ENCODE data around the gene WDR90. TPM values are rescaled to one million over a fixed set of nuclear protein-coding genes. Genes with fewer than 3 reads are reported as not detected.

The WDR90 gene
- total and polyA plus RNA-seq, 2 experiments from 2014 or later = 26.5 to 32.3 TPM

DNA sequence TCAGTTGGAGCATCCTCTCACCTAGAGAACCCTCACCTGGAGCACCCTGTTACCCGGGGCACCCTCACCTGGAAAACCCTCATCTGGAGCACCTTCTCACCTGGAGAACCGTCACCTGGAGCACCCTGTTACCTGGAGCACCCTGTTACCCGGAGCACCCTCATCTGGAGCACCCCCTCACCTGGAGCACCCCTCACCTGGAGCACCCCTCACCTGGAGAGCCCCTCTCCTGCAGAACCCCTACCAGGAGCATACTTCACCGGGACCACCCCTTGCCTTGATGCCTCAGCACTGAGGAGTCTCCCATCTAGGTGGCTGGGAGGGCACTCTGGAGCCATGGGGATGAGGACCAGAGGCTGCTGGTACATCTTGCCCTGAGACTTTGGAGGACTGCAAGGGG is 59.8 kb downstream of the WDR90 start:
- H3K36me3 ChIP-seq = no peaks in the 10 kb centered on the region
- TF ChIP-seq, protein P1, sequence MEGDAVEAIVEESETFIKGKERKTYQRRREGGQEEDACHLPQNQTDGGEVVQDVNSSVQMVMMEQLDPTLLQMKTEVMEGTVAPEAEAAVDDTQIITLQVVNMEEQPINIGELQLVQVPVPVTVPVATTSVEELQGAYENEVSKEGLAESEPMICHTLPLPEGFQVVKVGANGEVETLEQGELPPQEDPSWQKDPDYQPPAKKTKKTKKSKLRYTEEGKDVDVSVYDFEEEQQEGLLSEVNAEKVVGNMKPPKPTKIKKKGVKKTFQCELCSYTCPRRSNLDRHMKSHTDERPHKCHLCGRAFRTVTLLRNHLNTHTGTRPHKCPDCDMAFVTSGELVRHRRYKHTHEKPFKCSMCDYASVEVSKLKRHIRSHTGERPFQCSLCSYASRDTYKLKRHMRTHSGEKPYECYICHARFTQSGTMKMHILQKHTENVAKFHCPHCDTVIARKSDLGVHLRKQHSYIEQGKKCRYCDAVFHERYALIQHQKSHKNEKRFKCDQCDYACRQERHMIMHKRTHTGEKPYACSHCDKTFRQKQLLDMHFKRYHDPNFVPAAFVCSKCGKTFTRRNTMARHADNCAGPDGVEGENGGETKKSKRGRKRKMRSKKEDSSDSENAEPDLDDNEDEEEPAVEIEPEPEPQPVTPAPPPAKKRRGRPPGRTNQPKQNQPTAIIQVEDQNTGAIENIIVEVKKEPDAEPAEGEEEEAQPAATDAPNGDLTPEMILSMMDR (IDR thresholded peaks at IDR 0.05; ENCODE audit: low read depth, low read length) = no peak
- H3K27me3 ChIP-seq = peaks cover 53% of the 10 kb centered on the region
- peaks cover 13% of the 10 kb centered on the region for H3K4me1 ChIP-seq (ENCODE audit: low read depth)
- no peak overlapping the region for H3K27ac ChIP-seq
- H3K4me3 ChIP-seq = no peak overlapping the region
- no peak for DNase-seq (ENCODE audit: low read depth in 1 of 2, low spot score in 1 of 2)
- no peaks in the 10 kb centered on the region for H3K9me3 ChIP-seq (ENCODE audit: low read depth)

DNA sequence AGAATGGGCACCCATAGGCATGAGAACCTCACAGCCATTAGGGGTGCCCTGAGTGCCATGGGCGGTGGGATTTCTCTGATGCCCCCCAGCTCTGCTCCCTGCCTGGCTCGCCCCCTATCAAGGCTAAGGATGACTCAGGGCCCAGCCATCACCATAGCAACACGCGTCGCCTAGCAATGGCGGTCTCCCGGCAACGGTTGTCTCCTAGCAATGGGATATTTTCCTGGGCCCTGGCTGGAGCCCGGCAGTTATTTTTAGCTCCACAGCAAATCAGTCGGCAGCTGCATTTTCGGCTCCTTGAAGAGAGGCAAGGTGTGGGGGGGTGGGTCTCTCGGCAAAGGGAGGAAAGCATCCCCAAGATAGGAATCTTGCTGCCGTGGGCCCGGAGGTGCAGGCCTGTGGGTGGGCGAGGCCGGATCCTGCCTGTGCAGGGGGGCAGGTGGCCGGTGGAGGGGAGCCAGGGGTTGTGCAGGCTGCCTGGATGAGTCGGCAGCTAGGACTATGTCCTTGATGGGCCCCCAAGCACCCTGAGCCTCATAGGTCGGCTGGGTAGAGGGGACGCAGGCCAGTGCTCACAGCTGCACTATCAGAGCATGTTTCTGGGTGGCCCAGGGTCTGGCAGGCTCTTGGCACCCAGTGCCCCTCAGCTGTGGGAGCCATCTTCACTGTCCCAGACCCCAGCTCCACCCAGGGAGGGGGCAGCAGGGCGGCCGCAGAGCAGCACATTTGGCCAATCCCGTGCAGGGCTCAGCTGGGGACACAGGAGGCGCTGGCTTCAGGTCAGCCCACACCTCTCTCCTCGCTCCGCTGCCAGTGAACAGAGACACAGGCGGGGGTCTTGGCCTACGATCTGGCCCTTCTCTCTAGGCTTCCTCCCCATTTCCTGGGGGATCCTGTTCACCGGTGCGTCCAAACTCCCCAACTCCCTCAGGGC is 60.7 kb downstream of the WDR90 start:
- Histone ChIP-seq H3K4me3 (no peak overlapping the region), H3K27ac (peak overlapping the region; percentile 53), H3K36me3 (no peaks in the 10 kb centered on the region), H3K27me3 (peaks cover 44% of the 10 kb centered on the region), H3K4me1 (ENCODE audit: low read depth) (peaks cover 16% of the 10 kb centered on the region), H3K9me3 (ENCODE audit: low read depth) (no peaks in the 10 kb centered on the region)
- DNase-seq (ENCODE audit: low read depth in 1 of 2, low spot score in 1 of 2) = peak; percentile 85 to 91
- TF ChIP-seq, protein P1 (IDR thresholded peaks at IDR 0.05; ENCODE audit: low read depth, low read length) = no peak

DNA sequence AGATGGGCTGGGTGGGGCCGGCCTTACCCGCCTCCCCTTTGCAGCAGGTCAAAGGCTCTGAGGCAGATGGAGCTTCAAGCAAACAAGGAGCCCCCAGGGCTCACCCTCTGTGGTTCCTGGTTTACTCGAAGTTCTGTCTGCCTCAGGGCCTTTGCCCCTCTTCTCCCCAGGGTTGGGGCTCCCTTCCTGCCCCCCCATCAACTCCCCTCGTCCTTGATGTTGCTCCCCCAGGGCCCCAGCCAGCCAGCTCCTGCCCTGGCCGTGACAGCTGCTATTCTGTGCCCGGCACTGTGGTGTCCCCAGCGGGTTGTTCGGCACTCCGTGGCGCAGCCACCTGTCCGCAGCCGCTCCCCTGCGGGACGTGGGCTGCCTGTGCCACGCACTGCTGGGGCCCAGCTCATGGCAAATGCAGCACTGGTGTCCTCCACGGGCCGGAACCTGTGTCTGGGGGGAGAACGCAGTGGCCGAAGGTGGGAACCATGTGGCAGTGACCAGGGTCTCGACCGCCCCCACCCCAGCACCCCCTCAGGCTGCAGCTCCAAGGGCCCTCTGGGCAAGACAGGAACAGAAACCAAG is 61.4 kb downstream of the WDR90 start:
- peaks cover 37% of the 10 kb centered on the region for H3K27me3 ChIP-seq
- H3K27ac ChIP-seq = peak overlapping the region; percentile 53
- H3K9me3 ChIP-seq (ENCODE audit: low read depth) = no peaks in the 10 kb centered on the region
- no peak overlapping the region for H3K4me3 ChIP-seq
- TF ChIP-seq, protein P1 (IDR thresholded peaks at IDR 0.05; ENCODE audit: low read depth, low read length) = no peak
- peaks cover 16% of the 10 kb centered on the region for H3K4me1 ChIP-seq (ENCODE audit: low read depth)
- no peaks in the 10 kb centered on the region for H3K36me3 ChIP-seq
- no peak for DNase-seq (ENCODE audit: low read depth in 1 of 2, low spot score in 1 of 2)

DNA sequence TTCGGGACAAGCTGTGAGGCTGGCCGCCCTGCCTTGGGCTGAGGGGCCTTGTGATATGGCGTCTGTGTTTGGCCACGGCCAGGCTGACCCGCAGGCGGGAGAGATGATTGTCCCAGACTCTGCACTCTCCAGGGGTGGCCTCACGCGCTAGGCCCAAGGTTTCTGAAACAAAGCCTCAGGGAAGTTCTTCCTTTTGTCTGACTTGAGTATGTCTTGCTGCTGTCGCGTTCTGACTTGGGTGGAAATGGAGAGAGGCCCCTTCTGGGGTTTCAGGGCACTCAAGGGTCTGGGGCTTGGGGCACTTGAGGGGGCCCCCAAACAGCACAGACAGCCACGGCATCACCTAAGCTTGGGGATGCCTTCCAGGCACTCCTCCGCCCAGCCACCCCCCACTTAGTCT is 61.9 kb downstream of the WDR90 start:
- TF ChIP-seq, protein P1 (IDR thresholded peaks at IDR 0.05; ENCODE audit: low read depth, low read length) = no peak
- H3K27ac ChIP-seq = peak overlapping the region; percentile 53
- no peak for DNase-seq (ENCODE audit: low read depth in 1 of 2, low spot score in 1 of 2)

DNA sequence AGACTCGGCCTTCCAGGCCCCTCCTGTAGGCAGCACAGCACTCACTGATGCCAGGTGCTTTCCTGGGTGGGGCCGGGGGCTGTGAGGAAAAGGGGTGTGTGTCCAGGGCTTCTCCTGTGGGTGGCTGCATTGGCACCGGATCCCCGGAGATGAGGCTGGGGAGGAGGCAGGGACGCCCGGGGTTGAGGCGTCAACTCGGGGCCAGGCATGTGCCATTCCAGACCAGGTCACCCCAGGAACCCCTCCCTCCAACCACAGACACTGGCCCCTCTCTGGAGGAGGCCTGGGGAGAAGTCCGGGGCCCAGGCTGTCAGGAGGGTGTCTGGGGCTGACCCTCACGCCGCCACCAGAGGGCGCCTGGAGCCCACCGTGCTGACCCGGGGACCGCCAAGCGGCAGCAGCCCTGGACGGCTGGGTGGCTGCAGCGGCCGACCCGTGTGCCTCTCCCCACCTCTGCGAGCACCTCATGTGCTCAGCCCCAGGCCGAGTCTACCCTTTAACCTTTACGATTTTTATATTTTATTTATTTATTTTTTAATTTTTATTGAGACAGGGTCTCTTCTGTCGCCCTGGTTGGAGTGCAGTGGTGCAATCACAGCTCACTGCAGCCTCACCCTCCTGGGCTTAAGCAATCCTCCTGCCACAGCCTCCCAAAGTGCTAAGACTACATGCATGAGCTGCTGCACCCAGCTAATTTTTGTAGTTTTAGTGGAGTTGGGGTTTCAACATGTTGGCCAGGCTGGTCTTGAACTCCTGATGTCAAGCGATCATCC is 62.6 kb downstream of the WDR90 start:
- H3K4me1 ChIP-seq (ENCODE audit: low read depth) = peaks cover 20% of the 10 kb centered on the region
- peak; percentile 77 to 86 for DNase-seq (ENCODE audit: low read depth in 1 of 2, low spot score in 1 of 2)
- H3K27ac ChIP-seq = no peak overlapping the region
- peaks cover 26% of the 10 kb centered on the region for H3K27me3 ChIP-seq
- H3K36me3 ChIP-seq = no peaks in the 10 kb centered on the region
- H3K9me3 ChIP-seq (ENCODE audit: low read depth) = no peaks in the 10 kb centered on the region
- no peak overlapping the region for H3K4me3 ChIP-seq
- TF ChIP-seq, protein P1 (IDR thresholded peaks at IDR 0.05; ENCODE audit: low read depth, low read length) = peak; percentile 91

More for the DNA sequence above, 61.9 kb downstream of the WDR90 start:
- Histone ChIP-seq H3K36me3 (no peaks in the 10 kb centered on the region), H3K9me3 (ENCODE audit: low read depth) (no peaks in the 10 kb centered on the region), H3K27me3 (peaks cover 33% of the 10 kb centered on the region), H3K4me3 (no peak overlapping the region), H3K4me1 (ENCODE audit: low read depth) (peaks cover 16% of the 10 kb centered on the region)

Data from cardiac muscle cell (in vitro differentiated cells and primary cell).